ENCODE data around the gene RNF112. TPM values are rescaled to one million over a fixed set of nuclear protein-coding genes. Genes with fewer than 3 reads are reported as not detected.

The RNF112 gene
- total and polyA plus RNA-seq, 3 donors from 2014 or later: 2.1 to 8.1 (median 4.6) TPM

GRCh38 chr17:19372866-19373504 is 38.0 kb upstream of the RNF112 start:
- intact Hi-C loops (cut with DNase I; ENCODE audit: low total_unique reads): no loop called here
- no peak for TF ChIP-seq CTCF (IDR thresholded peaks at IDR 0.05)
- TF ChIP-seq POLR2A (IDR thresholded peaks at IDR 0.05): no peak
- DNase-seq: no peak
- 85 to 89% methylated on average over 8 of the region's 8 CpGs for WGBS, 2 donors
- no peak overlapping the region for H3K27ac ChIP-seq
- no peaks in the 10 kb centered on the region for H3K36me3 ChIP-seq (ENCODE audit: low read depth, missing control alignments)
- no peaks in the 10 kb centered on the region for H3K4me1 ChIP-seq
- no peaks in the 10 kb centered on the region for H3K27me3 ChIP-seq
- H3K9me3 ChIP-seq: no peaks in the 10 kb centered on the region
- H3K4me3 ChIP-seq: no peak overlapping the region

- TF ChIP-seq CTCF (IDR thresholded peaks at IDR 0.05) (no peak), POLR2A (IDR thresholded peaks at IDR 0.05) (no peak)
- intact Hi-C loops (cut with DNase I; ENCODE audit: low total_unique reads): no loop called here
- H3K4me1 ChIP-seq: peaks cover 5% of the 10 kb centered on the region
- H3K27ac ChIP-seq: no peak overlapping the region
- no peaks in the 10 kb centered on the region for H3K9me3 ChIP-seq
- H3K4me3 ChIP-seq: no peak overlapping the region
- H3K36me3 ChIP-seq (ENCODE audit: low read depth, missing control alignments): no peaks in the 10 kb centered on the region
- WGBS, 2 donors: 92% methylated on average over 5 of the region's 5 CpGs
- DNase-seq: no peak
- H3K27me3 ChIP-seq: no peaks in the 10 kb centered on the region
Measured at GRCh38 chr17:19374136-19374535, 36.9 kb upstream of the RNF112 start.

DNA sequence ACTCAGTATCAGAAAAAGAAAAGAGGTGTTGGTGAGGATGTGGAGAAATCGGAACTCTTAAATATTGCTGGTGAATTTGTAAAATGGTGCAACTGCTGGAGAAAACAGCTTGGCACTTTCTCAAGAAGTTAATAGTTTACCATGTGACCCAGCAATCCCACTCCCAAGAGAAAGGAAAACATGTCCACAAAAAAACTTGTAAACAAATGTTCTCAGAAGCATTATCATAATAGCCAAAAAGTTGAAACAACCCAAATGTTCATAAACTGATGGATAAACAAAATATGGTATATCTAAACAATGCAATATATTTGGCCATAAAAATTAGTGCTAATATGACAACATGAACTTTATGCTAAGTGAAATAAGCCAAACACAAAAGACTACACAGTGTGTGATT is 35.3 kb upstream of the RNF112 start:
- no peak overlapping the region for H3K4me3 ChIP-seq
- 85 to 92% methylated on average over 1 of the region's 1 CpG for WGBS, 2 donors
- TF ChIP-seq POLR2A (IDR thresholded peaks at IDR 0.05): no peak
- no peak for TF ChIP-seq CTCF (IDR thresholded peaks at IDR 0.05)
- H3K4me1 ChIP-seq: peaks cover 9% of the 10 kb centered on the region
- H3K27ac ChIP-seq: no peak overlapping the region
- intact Hi-C loops (cut with DNase I; ENCODE audit: low total_unique reads): no loop called here
- H3K36me3 ChIP-seq (ENCODE audit: low read depth, missing control alignments): no peaks in the 10 kb centered on the region
- H3K27me3 ChIP-seq: no peaks in the 10 kb centered on the region
- no peaks in the 10 kb centered on the region for H3K9me3 ChIP-seq
- DNase-seq: no peak

GRCh38 chr17:19376811-19377210 is 34.2 kb upstream of the RNF112 start:
- H3K4me1 ChIP-seq: peaks cover 9% of the 10 kb centered on the region
- WGBS, 2 donors: 31 to 46% methylated on average over 2 of the region's 2 CpGs
- H3K27ac ChIP-seq: peak overlapping the region; percentile 77 to 96
- H3K9me3 ChIP-seq: no peaks in the 10 kb centered on the region
- intact Hi-C loops (cut with DNase I; ENCODE audit: low total_unique reads): no loop called here
- TF ChIP-seq POLR2A (IDR thresholded peaks at IDR 0.05): no peak
- TF ChIP-seq CTCF (IDR thresholded peaks at IDR 0.05): no peak
- no peaks in the 10 kb centered on the region for H3K27me3 ChIP-seq
- H3K36me3 ChIP-seq (ENCODE audit: low read depth, missing control alignments): no peaks in the 10 kb centered on the region
- H3K4me3 ChIP-seq: peak overlapping the region; percentile 75 to 86
- DNase-seq: no peak

Measured in testis (tissue), 3 donors.